A673 (cell line): ENCODE results near the gene LCLAT1. TPM values are rescaled to one million over a fixed set of nuclear protein-coding genes. Genes with fewer than 3 reads are reported as not detected.
"Not testable (repeated sequence)": the region's sequence is repeated elsewhere in the genome, so short reads cannot be mapped to it uniquely, and the experiment has no call there.

Experiments
- BruUV-seq: library from RNA; stranded (reverse); fragments of 400-500 nt; replicated peaks from 2 replicates; lab custom pipeline; 2021; lab: Mats Ljungman, UMichigan
- CTCF ChIA-PET: fragments of 300-600 bp; sonication (Branson Sonifier 250); formaldehyde crosslinking; loops from one replicate; lab custom pipeline; 2022; ENCODE audit warnings: antibody characterized with exemption; lab: Charles Lee
- POLR2A ChIA-PET: fragments of 300-600 bp; sonication (Branson Sonifier 250); formaldehyde crosslinking; loops from one replicate; lab custom pipeline; 2022; ENCODE audit warnings: antibody characterized with exemption; ENCODE audit not compliant: low non-redundant PET; lab: Charles Lee
- DNase-seq: peaks from one replicate; pipeline ENCODE4 v3.0.0-alpha.2; 2015; ENCODE audit warnings: low spot score
- H3K27ac ChIP-seq: fragments of 200-600 bp; sonication (generic); 2 replicates; pipeline ENCODE4 v1.5.1; 2016; ENCODE audit warnings: mixed run types, low read depth, mild to moderate bottlenecking, mixed read lengths, antibody characterized with exemption, low read length; ENCODE audit not compliant: poor library complexity, severe bottlenecking
- H3K27me3 ChIP-seq: fragments of 200-600 bp; sonication (generic); replicated peaks from 2 replicates; pipeline ENCODE4 v1.6.1; 2017; ENCODE audit warnings: mixed run types, low read depth, mild to moderate bottlenecking, mixed read lengths, antibody characterized with exemption, low read length; ENCODE audit not compliant: insufficient read depth, poor library complexity
- H3K36me3 ChIP-seq: fragments of 200-600 bp; sonication (generic); 2 replicates; pipeline ENCODE4 v1.6.1; 2016; ENCODE audit warnings: mixed run types, mild to moderate bottlenecking, mixed read lengths, antibody characterized with exemption, low read length; ENCODE audit not compliant: insufficient read depth, poor library complexity, severe bottlenecking
- H3K4me1 ChIP-seq: fragments of 200-600 bp; sonication (generic); 2 replicates; pipeline ENCODE4 v1.6.1; 2017; ENCODE audit warnings: mixed run types, mild to moderate bottlenecking, mixed read lengths, antibody characterized with exemption, low read length; ENCODE audit not compliant: insufficient read depth, poor library complexity, severe bottlenecking
- H3K4me3 ChIP-seq: fragments of 200-600 bp; sonication (generic); 2 replicates; pipeline ENCODE4 v1.5.1; 2016; ENCODE audit warnings: low read depth, mixed run types, mild to moderate bottlenecking, mixed read lengths, low read length; ENCODE audit not compliant: poor library complexity, severe bottlenecking
- H3K9me3 ChIP-seq: fragments of 200-600 bp; sonication (generic); 2 replicates; pipeline ENCODE4 v1.6.1; 2016; ENCODE audit warnings: mixed run types, low read depth, mild to moderate bottlenecking, mixed read lengths, antibody characterized with exemption, low read length; ENCODE audit not compliant: poor library complexity, severe bottlenecking
- EZH2 ChIP-seq: fragments of 200-600 bp; sonication (generic); IDR thresholded peaks from 2 replicates; pipeline ENCODE4 v1.6.1; 2017; ENCODE audit warnings: borderline replicate concordance, low read depth, mild to moderate bottlenecking, mixed read lengths, antibody characterized with exemption, low read length; ENCODE audit not compliant: poor library complexity, severe bottlenecking
- intact Hi-C: fragments of 100-400 bp; cut with micrococcal nuclease; formaldehyde crosslinking; loops from one replicate; pipeline ENCODE4 v1.10.0; 2022; ENCODE audit not compliant: unreplicated experiment
- total RNA-seq: library from RNA; stranded (reverse); gene quantifications from 2 replicates; pipeline ENCODE4 v1.2.3, GENCODE V29; 2021
- TF ChIP-seq, protein P1 (sequence below): fragments of 300-800, 200-600 bp; sonication (generic); conservative IDR thresholded peaks from 2 replicates; pipeline ENCODE4 v1.5.1; 2017; ENCODE audit warnings: low read depth, mild to moderate bottlenecking, antibody characterized with exemption, low read length, moderate library complexity, mixed read lengths

Gene LCLAT1
- total RNA-seq, 1 experiment from 2014 or later: 35.3 TPM

- TF ChIP-seq, protein P1, sequence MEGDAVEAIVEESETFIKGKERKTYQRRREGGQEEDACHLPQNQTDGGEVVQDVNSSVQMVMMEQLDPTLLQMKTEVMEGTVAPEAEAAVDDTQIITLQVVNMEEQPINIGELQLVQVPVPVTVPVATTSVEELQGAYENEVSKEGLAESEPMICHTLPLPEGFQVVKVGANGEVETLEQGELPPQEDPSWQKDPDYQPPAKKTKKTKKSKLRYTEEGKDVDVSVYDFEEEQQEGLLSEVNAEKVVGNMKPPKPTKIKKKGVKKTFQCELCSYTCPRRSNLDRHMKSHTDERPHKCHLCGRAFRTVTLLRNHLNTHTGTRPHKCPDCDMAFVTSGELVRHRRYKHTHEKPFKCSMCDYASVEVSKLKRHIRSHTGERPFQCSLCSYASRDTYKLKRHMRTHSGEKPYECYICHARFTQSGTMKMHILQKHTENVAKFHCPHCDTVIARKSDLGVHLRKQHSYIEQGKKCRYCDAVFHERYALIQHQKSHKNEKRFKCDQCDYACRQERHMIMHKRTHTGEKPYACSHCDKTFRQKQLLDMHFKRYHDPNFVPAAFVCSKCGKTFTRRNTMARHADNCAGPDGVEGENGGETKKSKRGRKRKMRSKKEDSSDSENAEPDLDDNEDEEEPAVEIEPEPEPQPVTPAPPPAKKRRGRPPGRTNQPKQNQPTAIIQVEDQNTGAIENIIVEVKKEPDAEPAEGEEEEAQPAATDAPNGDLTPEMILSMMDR: no peak
- TF ChIP-seq EZH2: no peak
- CTCF ChIA-PET: no interaction called here
- no peak for DNase-seq
- BruUV-seq: no TSS peak
- no peaks in the 10 kb centered on the region for H3K27me3 ChIP-seq
- H3K9me3 ChIP-seq: peaks cover 36% of the 10 kb centered on the region
- no peak overlapping the region for H3K4me3 ChIP-seq
- no peak overlapping the region for H3K27ac ChIP-seq
- intact Hi-C loops: no loop called here
- H3K36me3 ChIP-seq: peaks cover 3% of the 10 kb centered on the region
- H3K4me1 ChIP-seq: no peaks in the 10 kb centered on the region
- POLR2A ChIA-PET: no interaction called here
Observed at GRCh38 chr2:30503695-30504052, 56.6 kb downstream of the LCLAT1 start.

DNA sequence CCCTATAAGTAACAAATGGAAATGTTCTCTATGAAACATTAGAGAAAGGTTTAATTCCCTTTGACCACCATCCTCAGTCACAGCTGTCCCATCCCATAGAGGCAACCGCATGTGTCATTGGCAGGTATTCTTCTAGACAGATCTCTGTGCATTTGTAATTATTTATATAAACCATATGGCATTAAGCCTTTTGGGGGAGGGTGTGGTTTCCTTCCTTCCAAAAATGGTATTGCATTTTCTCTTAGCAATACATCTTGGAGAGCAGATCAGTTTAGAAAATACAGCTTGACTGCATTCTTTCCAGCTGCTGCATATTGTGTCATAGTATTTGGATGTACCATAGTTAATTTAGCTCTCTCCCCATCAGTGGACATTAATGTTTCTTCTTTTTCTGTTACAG lies 57.7 kb downstream of the LCLAT1 start:
- intact Hi-C loops: no loop called here
- ChIA-PET CTCF (no interaction called here), POLR2A (no interaction called here)
- DNase-seq: no peak
- no peaks in the 10 kb centered on the region for H3K27me3 ChIP-seq
- peaks cover 30% of the 10 kb centered on the region for H3K9me3 ChIP-seq
- H3K36me3 ChIP-seq: peaks cover 3% of the 10 kb centered on the region
- H3K4me1 ChIP-seq: no peaks in the 10 kb centered on the region
- no peak overlapping the region for H3K4me3 ChIP-seq
- H3K27ac ChIP-seq: no peak overlapping the region
- TF ChIP-seq, protein P1: no peak
- BruUV-seq: no TSS peak

GRCh38 chr2:30505500-30506180 lies 58.6 kb downstream of the LCLAT1 start:
- intact Hi-C loops: no loop called here
- Histone ChIP-seq H3K4me3 (no peak overlapping the region), H3K27ac (no peak overlapping the region), H3K27me3 (no peaks in the 10 kb centered on the region), H3K9me3 (peaks cover 23% of the 10 kb centered on the region), H3K4me1 (no peaks in the 10 kb centered on the region), H3K36me3 (peaks cover 3% of the 10 kb centered on the region)
- ChIA-PET CTCF (no interaction called here), POLR2A (no interaction called here)
- no peak for TF ChIP-seq EZH2
- TF ChIP-seq, protein P1: no peak
- no peak for DNase-seq
- no TSS peak for BruUV-seq

DNA sequence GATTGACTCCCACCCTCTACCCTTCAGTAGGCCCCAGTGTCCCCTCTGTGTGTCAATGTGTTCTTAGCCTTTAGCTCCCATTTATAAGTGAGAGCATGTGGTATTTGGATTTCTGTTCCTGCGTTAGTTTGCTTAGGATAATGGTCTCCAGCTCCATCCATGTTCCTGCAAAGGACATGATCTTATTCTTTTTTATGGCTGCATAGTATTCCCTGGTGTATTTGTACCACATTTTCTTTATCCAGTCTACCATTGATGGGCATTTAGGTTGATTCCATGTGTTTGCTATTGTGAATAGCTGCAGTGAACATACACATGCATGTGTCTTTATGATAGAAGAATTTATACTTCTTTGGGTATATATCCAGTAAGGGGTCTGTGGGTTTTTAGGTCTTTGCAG lies 60.4 kb downstream of the LCLAT1 start:
- BruUV-seq, POLR2A ChIA-PET, H3K36me3 ChIP-seq, DNase-seq, H3K27me3 ChIP-seq, intact Hi-C loops, CTCF ChIA-PET, H3K4me1 ChIP-seq, H3K4me3 ChIP-seq, H3K27ac ChIP-seq: not testable (repeated sequence)
- peaks cover 13% of the 10 kb centered on the region for H3K9me3 ChIP-seq
